WTC11 (cell line): Measurements from ENCODE around the gene PIKFYVE. TPM values are rescaled to one million over a fixed set of nuclear protein-coding genes. Genes with fewer than 3 reads are reported as not detected.

Source experiments
- ATAC-seq: fragments of 200-7000 bp; cut with Tn5 transposase; 2 replicates; pipeline ENCODE4 v1.10.0; 2021; ENCODE audit warnings: mild to moderate bottlenecking, moderate library complexity
- CTCF ChIA-PET: fragments of 300-600 bp; sonication (Branson Sonifier 250); formaldehyde crosslinking; loops from one replicate; lab custom pipeline; 2021; ENCODE audit warnings: antibody characterized with exemption; lab: Charles Lee
- POLR2A ChIA-PET: fragments of 350-600 bp; sonication (Branson Sonifier 250); formaldehyde crosslinking; loops from one replicate; lab custom pipeline; 2021; ENCODE audit warnings: antibody characterized with exemption; lab: Charles Lee
- DNase-seq: peaks from one replicate; pipeline ENCODE4 v3.0.0; 2021; ENCODE audit warnings: low spot score
- H3K27ac Mint-ChIP-seq: 2 replicates; pipeline ENCODE4 v1.8.0; 2021; ENCODE audit warnings: mixed read lengths
- H3K27me3 Mint-ChIP-seq: 2 replicates; pipeline ENCODE4 v1.8.0; 2021; ENCODE audit warnings: low read depth, mild to moderate bottlenecking, moderate library complexity, mixed read lengths
- H3K36me3 Mint-ChIP-seq: 2 replicates; pipeline ENCODE4 v1.8.0; 2021; ENCODE audit warnings: mixed read lengths
- H3K4me1 Mint-ChIP-seq: 2 replicates; pipeline ENCODE4 v1.8.0; 2022; ENCODE audit warnings: mixed read lengths
- H3K4me3 Mint-ChIP-seq: 2 replicates; pipeline ENCODE4 v1.8.0; 2021; ENCODE audit warnings: mild to moderate bottlenecking, moderate library complexity, mixed read lengths
- H3K9me3 Mint-ChIP-seq: 2 replicates; pipeline ENCODE4 v1.8.0; 2021; ENCODE audit warnings: mixed read lengths
- AFF4 ChIP-seq: sonication (generic); formaldehyde crosslinking; IDR thresholded peaks from 2 replicates; pipeline ENCODE4 v1.8.1; 2023; ENCODE audit warnings: mild to moderate bottlenecking, missing genetic modification reagents, borderline replicate concordance
- ATF1 ChIP-seq: sonication (generic); formaldehyde crosslinking; IDR thresholded peaks from 2 replicates; pipeline ENCODE4 v1.8.1; 2023; ENCODE audit warnings: mild to moderate bottlenecking, moderate library complexity, missing genetic modification reagents
- E2F1 ChIP-seq: sonication (generic); formaldehyde crosslinking; IDR thresholded peaks from 2 replicates; pipeline ENCODE4 v1.8.0; 2022; ENCODE audit warnings: mild to moderate bottlenecking, missing genetic modification reagents
- E2F5 ChIP-seq: sonication (generic); formaldehyde crosslinking; IDR thresholded peaks from 2 replicates; pipeline ENCODE4 v1.8.1; 2022; ENCODE audit warnings: mild to moderate bottlenecking, moderate library complexity, missing genetic modification reagents
- ELF4 ChIP-seq: sonication (generic); formaldehyde crosslinking; IDR thresholded peaks from 2 replicates; pipeline ENCODE4 v1.8.1; 2022; ENCODE audit warnings: low read depth, mild to moderate bottlenecking, moderate library complexity, missing genetic modification reagents
- FOXP1 ChIP-seq: sonication (generic); formaldehyde crosslinking; IDR thresholded peaks from 2 replicates; pipeline ENCODE4 v1.8.0; 2022; ENCODE audit warnings: missing genetic modification reagents, mild to moderate bottlenecking, moderate library complexity, borderline replicate concordance
- GABPB1 ChIP-seq: sonication (generic); formaldehyde crosslinking; IDR thresholded peaks from 2 replicates; pipeline ENCODE4 v1.8.1; 2023; ENCODE audit warnings: mild to moderate bottlenecking, missing genetic modification reagents
- MXD4 ChIP-seq: fragments of 250-450 bp; sonication (Bioruptor Pico); IDR thresholded peaks from 2 replicates; pipeline ENCODE4 v1.8.0; 2021; ENCODE audit warnings: mild to moderate bottlenecking, moderate library complexity, borderline replicate concordance
- MYBL2 ChIP-seq: sonication (generic); formaldehyde crosslinking; IDR thresholded peaks from 2 replicates; pipeline ENCODE4 v1.8.1; 2023; ENCODE audit warnings: mild to moderate bottlenecking, moderate library complexity, missing genetic modification reagents
- TEAD1 ChIP-seq: sonication (generic); formaldehyde crosslinking; IDR thresholded peaks from 2 replicates; pipeline ENCODE4 v1.8.0; 2022; ENCODE audit warnings: mild to moderate bottlenecking, missing genetic modification reagents
- ZBTB21 ChIP-seq: sonication (generic); formaldehyde crosslinking; IDR thresholded peaks from 2 replicates; pipeline ENCODE4 v1.8.1; 2023; ENCODE audit warnings: mild to moderate bottlenecking, missing genetic modification reagents, borderline replicate concordance
- ZNF219 ChIP-seq: sonication (generic); formaldehyde crosslinking; IDR thresholded peaks from 2 replicates; pipeline ENCODE4 v1.8.0; 2023; ENCODE audit warnings: missing genetic modification reagents, mild to moderate bottlenecking, borderline replicate concordance
- ZNF263 ChIP-seq: sonication (generic); formaldehyde crosslinking; IDR thresholded peaks from 2 replicates; pipeline ENCODE4 v1.8.1; 2022; ENCODE audit warnings: low read depth, mild to moderate bottlenecking, moderate library complexity, missing genetic modification reagents
- ZNF317 ChIP-seq: sonication (generic); formaldehyde crosslinking; IDR thresholded peaks from 2 replicates; pipeline ENCODE4 v1.8.1; 2023; ENCODE audit warnings: low read depth, mild to moderate bottlenecking, moderate library complexity, missing genetic modification reagents, borderline replicate concordance
- total RNA-seq: library from RNA; stranded (reverse); gene quantifications from 3 replicates; pipeline ENCODE4 v1.2.3, GENCODE V29; 2021
- TF ChIP-seq, protein P1 (sequence below): fragments of 250-450 bp; sonication (Bioruptor Pico); IDR thresholded peaks from 2 replicates; pipeline ENCODE4 v1.8.0; 2021; ENCODE audit warnings: mild to moderate bottlenecking
- TF ChIP-seq, protein P2 (sequence below): sonication (generic); formaldehyde crosslinking; conservative IDR thresholded peaks from 2 replicates; pipeline ENCODE4 v1.8.1; 2022; ENCODE audit warnings: mild to moderate bottlenecking, missing genetic modification reagents
- TF ChIP-seq, protein P3 (sequence below): fragments of 250-450 bp; sonication (Bioruptor Pico); conservative IDR thresholded peaks from 2 replicates; pipeline ENCODE4 v1.9.0; 2021; ENCODE audit warnings: mild to moderate bottlenecking
- TF ChIP-seq, protein P4 (sequence below): sonication (generic); formaldehyde crosslinking; IDR thresholded peaks from 2 replicates; pipeline ENCODE4 v1.8.1; 2023; ENCODE audit warnings: mild to moderate bottlenecking, missing genetic modification reagents

Gene PIKFYVE
- total RNA-seq, 1 experiment from 2014 or later, result 36.1 TPM

- no peaks in the 10 kb centered on the region; the same call in 1 of the 2 replicates for H3K27me3 Mint-ChIP-seq
- H3K27ac Mint-ChIP-seq, result no peak overlapping the region
- peaks cover under 1% of the 10 kb centered on the region; the same call in 1 of the 2 replicates for H3K4me1 Mint-ChIP-seq
- H3K36me3 Mint-ChIP-seq, result peaks cover 13% of the 10 kb centered on the region
- H3K4me3 Mint-ChIP-seq, result no peak overlapping the region
- ChIA-PET POLR2A (no interaction called here), CTCF (no interaction called here)
- peaks cover 23% of the 10 kb centered on the region for H3K9me3 Mint-ChIP-seq
- ATAC-seq, result no peak
- no peak for DNase-seq
- TF ChIP-seq AFF4 (CRISPR knock-in tag) (no peak), E2F1 (no peak), MXD4 (CRISPR knock-in tag) (no peak), ZNF263 (no peak), ZNF317 (CRISPR knock-in tag) (no peak), FOXP1 (no peak), MYBL2 (no peak), ZBTB21 (no peak)
- TF ChIP-seq, protein P1, sequence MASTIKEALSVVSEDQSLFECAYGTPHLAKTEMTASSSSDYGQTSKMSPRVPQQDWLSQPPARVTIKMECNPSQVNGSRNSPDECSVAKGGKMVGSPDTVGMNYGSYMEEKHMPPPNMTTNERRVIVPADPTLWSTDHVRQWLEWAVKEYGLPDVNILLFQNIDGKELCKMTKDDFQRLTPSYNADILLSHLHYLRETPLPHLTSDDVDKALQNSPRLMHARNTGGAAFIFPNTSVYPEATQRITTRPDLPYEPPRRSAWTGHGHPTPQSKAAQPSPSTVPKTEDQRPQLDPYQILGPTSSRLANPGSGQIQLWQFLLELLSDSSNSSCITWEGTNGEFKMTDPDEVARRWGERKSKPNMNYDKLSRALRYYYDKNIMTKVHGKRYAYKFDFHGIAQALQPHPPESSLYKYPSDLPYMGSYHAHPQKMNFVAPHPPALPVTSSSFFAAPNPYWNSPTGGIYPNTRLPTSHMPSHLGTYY (CRISPR knock-in tag), result no peak
- TF ChIP-seq, protein P2, sequence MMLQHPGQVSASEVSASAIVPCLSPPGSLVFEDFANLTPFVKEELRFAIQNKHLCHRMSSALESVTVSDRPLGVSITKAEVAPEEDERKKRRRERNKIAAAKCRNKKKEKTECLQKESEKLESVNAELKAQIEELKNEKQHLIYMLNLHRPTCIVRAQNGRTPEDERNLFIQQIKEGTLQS (CRISPR knock-in tag), result no peak
- TF ChIP-seq, protein P3, sequence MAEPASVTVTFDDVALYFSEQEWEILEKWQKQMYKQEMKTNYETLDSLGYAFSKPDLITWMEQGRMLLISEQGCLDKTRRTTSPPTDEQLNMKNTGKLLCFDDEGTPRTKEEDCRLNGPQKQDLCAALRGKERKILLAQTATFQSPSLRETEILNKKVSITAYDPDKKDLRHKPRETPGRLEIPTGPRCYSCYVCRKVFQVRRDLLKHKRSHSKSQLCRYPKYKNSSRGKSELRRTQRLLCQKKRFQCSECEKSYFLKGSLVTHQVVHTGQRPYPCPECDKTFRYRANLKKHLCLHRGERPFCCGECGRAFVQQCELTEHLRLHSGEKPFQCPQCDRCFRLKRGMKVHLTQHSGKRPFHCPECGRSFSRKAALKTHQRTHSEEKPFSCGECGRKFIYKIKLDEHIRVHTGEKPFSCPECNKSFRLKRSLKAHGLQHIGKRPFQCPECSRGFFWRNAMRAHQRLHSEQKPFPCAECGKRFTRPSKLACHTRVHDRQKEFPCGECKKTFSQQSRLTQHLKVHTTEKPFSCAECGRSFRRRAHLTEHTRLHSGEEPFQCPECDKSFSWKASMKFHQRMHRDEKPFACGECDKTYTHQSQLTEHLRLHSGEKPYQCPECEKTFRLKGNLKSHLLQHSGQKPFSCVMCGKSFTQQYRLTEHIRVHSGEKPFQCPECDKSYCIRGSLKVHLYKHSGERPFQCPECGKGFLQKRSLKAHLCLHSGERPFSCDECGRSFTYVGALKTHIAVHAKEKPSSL (CRISPR knock-in tag), result no peak
- TF ChIP-seq, all 79 proteins: peak for 0
These were observed 103.0 kb downstream of the PIKFYVE start for GRCh38 chr2:208369091-208369490.

DNA sequence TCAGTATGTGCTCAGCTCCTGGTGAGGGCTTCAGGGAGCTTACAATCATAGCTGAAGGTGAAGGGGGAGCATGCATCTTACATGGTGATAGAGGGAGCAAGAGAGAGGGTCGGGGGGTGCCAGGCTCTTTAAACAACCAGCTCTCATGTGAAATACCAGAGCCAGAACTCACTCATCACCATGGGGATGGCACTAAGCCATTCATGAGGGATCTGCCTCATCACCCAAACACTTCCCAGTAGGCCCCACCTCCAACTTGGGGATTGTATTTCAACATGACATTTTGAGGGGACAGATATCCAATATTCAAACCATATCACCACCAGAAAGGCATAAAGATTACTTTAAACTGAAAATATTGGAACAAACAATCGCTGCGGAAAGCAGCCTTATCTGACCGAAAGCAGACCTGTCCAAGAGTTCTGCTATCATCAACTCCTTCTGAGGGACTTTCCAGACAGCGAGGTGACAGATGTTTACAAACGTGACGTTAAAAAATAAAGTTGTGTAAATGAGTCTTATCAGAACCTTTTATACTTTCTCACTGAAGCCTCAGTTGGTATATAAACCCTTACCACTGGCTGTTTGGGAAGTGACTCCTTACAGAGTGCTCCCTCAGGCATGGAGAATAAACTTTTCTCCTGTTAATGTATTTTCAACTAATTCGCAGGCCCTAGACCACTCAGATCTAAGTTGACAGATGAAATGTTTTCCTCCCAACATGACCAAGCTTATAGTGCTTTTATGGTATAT is 105.0 kb downstream of the PIKFYVE start:
- no peak for ATAC-seq

GRCh38 chr2:208371634-208371935 is 105.5 kb downstream of the PIKFYVE start:
- DNase-seq (no peak), ATAC-seq (no peak)
- Mint-ChIP-seq H3K27me3 (no peaks in the 10 kb centered on the region; the same call in 1 of the 2 replicates), H3K27ac (no peak overlapping the region), H3K36me3 (no peaks in the 10 kb centered on the region), H3K9me3 (peaks cover 2% of the 10 kb centered on the region; the same call in 1 of the 2 replicates), H3K4me1 (peaks cover 22% of the 10 kb centered on the region), H3K4me3 (no peak overlapping the region)
- POLR2A ChIA-PET, result no interaction called here
- CTCF ChIA-PET, result no interaction called here
- TF ChIP-seq, protein P2 (CRISPR knock-in tag), result no peak
- TF ChIP-seq ATF1 (CRISPR knock-in tag) (no peak), E2F5 (CRISPR knock-in tag) (no peak), TEAD1 (CRISPR knock-in tag) (no peak), ZNF219 (no peak), GABPB1 (CRISPR knock-in tag) (no peak), MYBL2 (no peak)
- TF ChIP-seq, protein P4, sequence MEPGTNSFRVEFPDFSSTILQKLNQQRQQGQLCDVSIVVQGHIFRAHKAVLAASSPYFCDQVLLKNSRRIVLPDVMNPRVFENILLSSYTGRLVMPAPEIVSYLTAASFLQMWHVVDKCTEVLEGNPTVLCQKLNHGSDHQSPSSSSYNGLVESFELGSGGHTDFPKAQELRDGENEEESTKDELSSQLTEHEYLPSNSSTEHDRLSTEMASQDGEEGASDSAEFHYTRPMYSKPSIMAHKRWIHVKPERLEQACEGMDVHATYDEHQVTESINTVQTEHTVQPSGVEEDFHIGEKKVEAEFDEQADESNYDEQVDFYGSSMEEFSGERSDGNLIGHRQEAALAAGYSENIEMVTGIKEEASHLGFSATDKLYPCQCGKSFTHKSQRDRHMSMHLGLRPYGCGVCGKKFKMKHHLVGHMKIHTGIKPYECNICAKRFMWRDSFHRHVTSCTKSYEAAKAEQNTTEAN (CRISPR knock-in tag), result no peak

More for the DNA sequence above, 105.0 kb downstream of the PIKFYVE start:
- H3K4me1 Mint-ChIP-seq, result peaks cover 17% of the 10 kb centered on the region
- no peak overlapping the region for H3K27ac Mint-ChIP-seq
- H3K36me3 Mint-ChIP-seq, result no peaks in the 10 kb centered on the region
- no peak for TF ChIP-seq ELF4
- CTCF ChIA-PET, result no interaction called here
- peaks cover 7% of the 10 kb centered on the region for H3K9me3 Mint-ChIP-seq
- POLR2A ChIA-PET, result no interaction called here
- no peak for DNase-seq
- H3K4me3 Mint-ChIP-seq, result no peak overlapping the region
- no peaks in the 10 kb centered on the region; the same call in 1 of the 2 replicates for H3K27me3 Mint-ChIP-seq
